ENCODE results near the gene RELB.

RELB gene

GRCh38 chr19:45027371-45027770 is 26.1 kb downstream of the RELB start:
- no peak for DNase-seq

GRCh38 chr19:45030825-45031224 is 29.6 kb downstream of the RELB start:
- no peak for DNase-seq

- no peak for DNase-seq
Observed at GRCh38 chr19:45032421-45032820, 31.2 kb downstream of the RELB start.

GRCh38 chr19:45035755-45036154 is 34.5 kb downstream of the RELB start:
- no peak for DNase-seq

GRCh38 chr19:45037393-45038169 is 36.3 kb downstream of the RELB start:
- no peak for DNase-seq

- peak; percentile 82 for DNase-seq
Observed at GRCh38 chr19:45038931-45039893, 37.9 kb downstream of the RELB start, which contains the start of gene CLASRP. Gene CLASRP (plus strand): TSS chr19:45039045. CDS start chr19:45040213, 1,168 bp downstream.

- peak; percentile 2 for DNase-seq
Observed at GRCh38 chr19:45040059-45040771, 39.0 kb downstream of the RELB start.

GRCh38 chr19:45041125-45041524 is 39.9 kb downstream of the RELB start:
- DNase-seq, result no peak

GRCh38 chr19:45045671-45046353 is 44.5 kb downstream of the RELB start:
- no peak for DNase-seq

- DNase-seq, result no peak
Observed at GRCh38 chr19:45046355-45046754, 45.1 kb downstream of the RELB start.

- no peak for DNase-seq
Observed at GRCh38 chr19:45047188-45047797, 46.0 kb downstream of the RELB start.

- DNase-seq, result no peak
Observed at GRCh38 chr19:45049073-45049736, 47.9 kb downstream of the RELB start.

GRCh38 chr19:45050036-45050435 is 48.8 kb downstream of the RELB start:
- DNase-seq, result no peak

- DNase-seq, result no peak
Observed at GRCh38 chr19:45051929-45052579, 50.8 kb downstream of the RELB start.

- DNase-seq, result no peak
Observed at GRCh38 chr19:45056831-45057230, 55.6 kb downstream of the RELB start.

GRCh38 chr19:45057444-45057843 is 56.2 kb downstream of the RELB start:
- no peak for DNase-seq

GRCh38 chr19:45058622-45059159 is 57.4 kb downstream of the RELB start:
- no peak for DNase-seq

- peak; percentile 78 for DNase-seq
Observed at GRCh38 chr19:45059258-45059965, 58.1 kb downstream of the RELB start.

- no peak for DNase-seq
Observed at GRCh38 chr19:45061965-45062364, 60.7 kb downstream of the RELB start.

Data from CD4-positive, alpha-beta T cell treated with Interleukin-4 for 4 hours (primary cell).